LHCN-M2 (cell line): ENCODE results near the gene ASTN2. TPM values are rescaled to one million over a fixed set of nuclear protein-coding genes. Genes with fewer than 3 reads are reported as not detected.

ENCODE experiments used
- DNase-seq: peaks from one replicate; pipeline ENCODE4 v3.0.0-alpha.2; 2012; ENCODE audit warnings: low read depth
- total RNA-seq: library from RNA; depleted of rRNA; stranded (reverse); fragments of >200 nt; gene quantifications from 2 replicates; pipeline ENCODE4 v1.2.3, GENCODE V29; 2014

Gene ASTN2
- total RNA-seq, 1 experiment from 2014 or later: 11.8 TPM

GRCh38 chr9:117018966-117019617 is 395.8 kb downstream of the ASTN2 start:
- no peak for DNase-seq

GRCh38 chr9:117017414-117017985 is 397.4 kb downstream of the ASTN2 start:
- no peak for DNase-seq

GRCh38 chr9:117014061-117014460 is 400.8 kb downstream of the ASTN2 start:
- no peak for DNase-seq

DNA sequence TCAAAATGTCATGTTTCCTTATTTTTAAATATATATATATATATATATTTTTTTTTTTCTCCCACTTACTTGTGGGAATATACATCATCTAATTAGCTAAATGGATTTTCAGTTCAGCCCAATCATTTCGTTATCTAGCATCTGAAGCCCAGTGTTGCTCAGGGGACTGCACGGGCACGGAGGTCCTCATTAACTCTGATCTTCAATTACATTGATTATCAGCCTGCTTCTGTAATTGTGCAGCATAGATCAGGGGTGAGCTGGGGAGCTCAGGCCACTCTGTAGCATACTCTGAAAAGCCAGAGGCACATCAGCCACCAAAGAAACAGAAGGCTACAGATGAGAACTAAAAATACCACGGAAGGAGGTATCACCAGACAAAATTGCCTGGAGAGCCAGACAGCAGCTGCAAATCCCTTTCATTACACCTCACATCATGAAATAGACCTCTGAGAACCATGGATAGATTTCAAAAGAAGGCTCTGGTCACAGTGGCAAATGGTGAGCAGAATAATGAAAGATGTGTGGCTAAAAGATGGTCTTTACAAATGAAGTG is 401.3 kb downstream of the ASTN2 start:
- no peak for DNase-seq

- DNase-seq: no peak
Observed at GRCh38 chr9:117010061-117010460, 404.8 kb downstream of the ASTN2 start.

DNA sequence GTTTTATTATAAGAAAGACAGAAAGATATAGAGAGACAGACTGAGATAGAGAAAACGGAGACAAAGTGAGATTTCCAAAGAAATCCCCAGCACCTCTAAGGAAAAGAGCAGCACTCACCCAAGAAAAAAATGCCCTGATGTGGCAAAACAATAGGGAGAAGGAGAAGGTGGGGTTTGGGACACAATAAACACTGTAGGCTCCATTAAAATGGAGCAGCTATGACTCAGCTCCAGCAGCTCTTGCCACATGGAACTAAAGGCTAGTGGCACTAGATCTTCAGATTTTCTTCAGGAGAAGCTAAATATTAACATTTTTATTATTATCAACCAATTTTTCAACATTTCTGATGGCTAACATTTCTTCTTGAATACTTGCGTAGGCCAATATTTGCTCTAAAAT is 406.0 kb downstream of the ASTN2 start:
- DNase-seq: no peak

GRCh38 chr9:117008461-117008860 is 406.4 kb downstream of the ASTN2 start:
- no peak for DNase-seq

GRCh38 chr9:117002686-117003085 is 412.2 kb downstream of the ASTN2 start:
- no peak for DNase-seq

DNA sequence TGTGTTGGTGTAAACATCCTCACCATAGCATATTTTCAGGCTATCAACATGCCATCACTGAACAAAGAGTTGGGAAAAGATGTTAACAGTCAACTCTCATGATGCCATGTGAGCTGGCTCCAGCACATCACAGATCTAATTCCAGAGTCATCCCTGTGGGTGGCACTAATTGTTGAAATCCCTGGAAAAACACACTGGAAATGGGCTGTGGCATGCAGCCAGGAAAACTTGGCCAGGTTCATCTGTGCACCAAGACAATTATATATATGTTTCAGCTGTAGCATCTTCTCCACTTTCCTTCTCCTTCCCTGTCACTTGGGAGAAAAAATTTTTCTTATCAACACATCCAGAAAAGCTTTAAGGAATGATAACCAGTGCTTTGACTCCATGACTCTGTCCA is 414.0 kb downstream of the ASTN2 start:
- no peak for DNase-seq

DNA sequence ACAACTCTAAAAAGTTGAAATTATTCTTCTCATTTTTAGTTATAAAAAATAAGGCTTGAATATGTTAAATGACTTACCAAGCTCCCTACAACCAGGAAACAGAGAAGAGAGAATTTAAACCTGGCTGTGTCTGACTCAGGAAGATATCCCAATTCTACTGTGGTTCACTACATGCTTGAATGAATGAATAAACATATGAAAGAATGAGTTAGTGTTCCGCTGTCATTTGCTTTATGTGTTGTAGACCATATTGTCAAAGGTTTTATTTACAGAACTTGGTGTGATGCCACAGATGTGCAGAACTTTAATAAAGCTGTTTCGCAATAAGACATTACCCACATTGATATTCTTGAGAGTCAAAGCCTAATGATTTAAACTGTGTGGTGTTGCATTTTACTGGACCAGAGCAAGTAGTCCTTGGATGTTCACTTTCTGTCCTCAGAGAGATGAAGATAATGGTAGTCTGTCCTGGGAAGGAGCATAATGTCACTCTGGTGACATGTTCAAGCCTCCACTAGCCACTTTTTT is 414.6 kb downstream of the ASTN2 start:
- DNase-seq: no peak

DNA sequence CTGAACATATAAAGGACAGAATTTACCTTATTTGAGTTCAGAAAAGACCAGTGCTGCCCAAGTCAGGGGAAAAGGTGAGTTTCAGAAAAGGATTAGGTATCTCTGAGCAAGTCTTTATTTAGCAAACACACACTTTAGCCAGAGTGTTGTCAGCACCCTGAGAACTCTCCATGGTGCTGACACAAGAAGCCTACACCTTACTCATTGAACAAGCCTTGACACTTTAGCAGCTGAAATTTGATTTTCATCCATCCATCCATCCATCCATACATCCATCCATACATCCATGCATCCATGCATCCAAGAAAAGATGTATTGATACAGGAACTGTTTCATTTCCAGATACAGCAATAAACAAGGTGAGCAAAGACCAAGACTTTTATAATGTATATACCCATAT is 416.6 kb downstream of the ASTN2 start:
- DNase-seq: peak; percentile 4

GRCh38 chr9:116992865-116993264 is 422.0 kb downstream of the ASTN2 start:
- peak; percentile 0 for DNase-seq

GRCh38 chr9:116991051-116991450 is 423.8 kb downstream of the ASTN2 start:
- no peak for DNase-seq

DNA sequence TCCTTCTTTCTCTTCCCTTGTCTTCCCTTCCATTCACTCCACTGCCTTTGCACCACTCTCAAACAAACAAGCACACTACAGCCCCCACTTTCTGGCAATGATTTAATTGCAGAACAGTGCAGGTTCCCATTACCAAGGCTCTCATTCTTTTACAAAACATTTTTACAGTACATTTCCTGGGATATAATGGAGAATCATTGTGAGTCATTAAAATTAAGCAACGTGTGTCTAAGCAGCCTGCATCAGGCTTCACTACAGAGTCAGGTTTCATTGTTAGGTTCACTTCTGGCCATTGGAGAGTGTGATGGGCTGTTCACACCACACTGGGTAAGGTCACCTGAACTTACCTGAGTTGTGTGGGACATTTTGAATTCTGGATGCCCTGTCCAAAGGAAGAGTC is 424.3 kb downstream of the ASTN2 start:
- DNase-seq: no peak

DNA sequence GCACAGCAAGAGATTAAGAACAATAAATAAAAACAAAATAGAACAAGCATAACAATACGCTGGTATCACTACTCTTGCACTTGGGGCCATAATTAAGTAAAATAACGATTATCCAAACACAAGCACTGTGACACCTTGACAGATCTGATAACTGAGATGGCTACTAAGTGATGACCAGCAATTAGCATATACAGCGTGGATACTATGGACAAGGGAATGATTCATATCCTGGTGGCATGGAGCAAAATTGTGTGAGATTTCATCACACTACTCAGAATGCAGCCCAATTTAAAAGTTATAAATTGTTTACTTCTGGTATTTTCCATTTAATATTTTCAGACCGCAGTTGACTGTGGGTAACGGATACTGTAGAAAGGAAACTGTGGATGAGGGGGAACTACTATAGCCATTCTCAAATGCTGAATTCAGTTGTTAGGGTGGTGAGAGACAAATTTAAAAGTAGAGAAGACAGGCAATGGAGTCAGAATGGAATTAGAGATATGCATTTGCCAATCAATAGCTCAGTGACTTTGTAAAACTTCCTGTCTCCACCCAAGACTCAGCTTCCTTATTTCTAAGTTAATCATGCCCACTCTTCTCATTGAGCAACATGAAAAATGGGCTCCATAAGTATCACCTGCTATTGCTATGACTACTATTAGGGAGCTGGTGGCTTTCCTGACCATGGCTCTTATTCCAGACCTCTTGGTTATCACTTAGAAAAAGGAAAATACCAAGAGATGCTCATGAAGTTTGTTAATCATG is 427.0 kb downstream of the ASTN2 start:
- no peak for DNase-seq

- no peak for DNase-seq
Observed at GRCh38 chr9:116986015-116986414, 428.8 kb downstream of the ASTN2 start.

DNA sequence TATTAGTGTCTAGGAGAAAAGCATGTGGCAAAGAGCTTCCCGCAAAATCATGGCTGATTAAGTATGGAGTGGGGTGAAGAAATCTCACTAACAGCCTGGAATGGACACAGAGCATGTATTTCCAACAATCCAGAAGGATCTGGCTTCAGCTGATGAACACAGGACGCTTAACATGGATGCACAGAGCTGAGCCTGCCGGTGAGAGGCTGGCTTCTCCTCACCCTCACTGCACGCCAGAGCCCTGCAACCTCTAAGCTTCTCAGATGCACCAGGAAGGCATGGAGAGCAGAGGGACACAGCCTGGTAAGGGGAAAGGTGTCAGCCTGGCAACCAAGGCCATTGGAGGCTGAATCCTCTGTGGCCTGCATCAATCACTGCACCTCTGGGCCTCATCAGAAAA is 429.3 kb downstream of the ASTN2 start:
- DNase-seq: no peak

- DNase-seq: no peak
Observed at GRCh38 chr9:116984111-116984510, 430.7 kb downstream of the ASTN2 start.

DNA sequence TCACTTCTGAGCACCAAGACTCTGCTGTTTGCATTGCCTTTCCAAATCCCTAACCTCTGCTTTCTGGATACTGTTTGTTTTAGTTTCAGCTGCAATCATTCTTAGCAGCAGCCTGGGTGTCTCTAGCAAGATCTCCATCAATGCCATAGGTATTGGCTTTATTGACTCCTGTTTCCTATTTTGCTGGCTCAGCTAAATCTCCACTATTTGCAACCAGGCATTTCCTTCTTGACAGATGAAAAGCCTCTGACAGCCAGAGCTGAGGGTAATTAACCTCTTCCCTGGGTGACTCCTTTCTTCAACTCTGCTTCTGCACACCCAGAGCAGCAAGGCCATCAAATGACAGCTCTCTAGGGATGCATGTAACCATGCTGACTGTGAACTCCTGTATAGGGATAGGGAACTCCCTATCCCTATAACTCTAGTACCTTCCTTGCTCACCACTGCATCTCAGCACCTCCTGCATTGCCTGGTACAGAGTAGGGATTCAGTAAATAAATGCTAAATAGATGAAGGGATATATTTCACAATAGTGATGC is 434.2 kb downstream of the ASTN2 start:
- DNase-seq: no peak

- no peak for DNase-seq
Observed at GRCh38 chr9:116979456-116979855, 435.4 kb downstream of the ASTN2 start.

- no peak for DNase-seq
Observed at GRCh38 chr9:116978155-116978554, 436.7 kb downstream of the ASTN2 start.

- DNase-seq: no peak
Observed at GRCh38 chr9:116975126-116975525, 439.7 kb downstream of the ASTN2 start.
